Esophagus (tissue), 2 donors: ENCODE measurements around the gene SORL1. TPM values are rescaled to one million over a fixed set of nuclear protein-coding genes. Genes with fewer than 3 reads are reported as not detected.
"Not testable (repeated sequence)": the region's sequence is repeated elsewhere in the genome, so short reads cannot be mapped to it uniquely, and the experiment has no call there.

Experiments used
- H3K27ac ChIP-seq, 2 donors: one replicate each; pipeline ENCODE4 v1.5.1; 2013; ENCODE audit warnings: low read depth in 2 of 2, mild to moderate bottlenecking in 2 of 2, inconsistent platforms in 1 of 2, low read length in 1 of 2, moderate library complexity in 1 of 2
- H3K27me3 ChIP-seq, 2 donors: one replicate each; pipeline ENCODE4 v1.6.1; 2013; ENCODE audit warnings: low read length in 2 of 2, control low read depth in 1 of 2, mild to moderate bottlenecking in 1 of 2; ENCODE audit not compliant: insufficient read depth in 2 of 2, control insufficient read depth in 1 of 2
- H3K36me3 ChIP-seq, 2 donors: one replicate each; pipeline ENCODE4 v1.6.1; 2013; ENCODE audit warnings: low read length in 1 of 2; ENCODE audit not compliant: control insufficient read depth in 2 of 2, insufficient read depth in 2 of 2
- H3K4me1 ChIP-seq, 2 donors: one replicate each; pipeline ENCODE4 v1.6.1; 2013; ENCODE audit warnings: low read length in 1 of 2; ENCODE audit not compliant: control insufficient read depth in 2 of 2, insufficient read depth in 2 of 2
- H3K4me3 ChIP-seq, 2 donors: one replicate each; pipeline ENCODE4 v1.5.1; 2013; ENCODE audit warnings: low read length in 2 of 2, mild to moderate bottlenecking in 2 of 2, low read depth in 1 of 2, moderate library complexity in 1 of 2
- H3K9me3 ChIP-seq, 2 donors: one replicate each; pipeline ENCODE4 v1.6.1; 2013; ENCODE audit warnings: mild to moderate bottlenecking in 2 of 2, low read depth in 1 of 2, low read length in 1 of 2, moderate library complexity in 1 of 2; ENCODE audit not compliant: control insufficient read depth in 2 of 2, insufficient read depth in 1 of 2
- WGBS, 2 donors: extraction: QIAGEN DNeasy Blood & Tissue Kit; methylation state at CpG; one replicate each; pipeline ENCODE4 v1.1.7; 2013; 5-methylcytosine and 5-hydroxymethylcytosine counted together
- polyA plus RNA-seq, 2 donors: library from polyadenylated mRNA; stranded (reverse); fragments of 200-250 nt; gene quantifications; one replicate each; pipeline ENCODE4 v1.2.3, GENCODE V29; 2013
- donor health status: healthy with polysubstance abuse.
- donor health status: Bipolar disorder and iron deficiency.

SORL1 gene
- 1 to 10 TPM; 2.5 to 3.0 TPM for polyA plus RNA-seq

- H3K27me3 ChIP-seq: no peaks in the 10 kb centered on the region
- no peaks in the 10 kb centered on the region for H3K36me3 ChIP-seq
- peak within 1 kb of the TSS; percentile 86 to 91 for H3K4me3 ChIP-seq
- WGBS, 2 donors: 0 to 1% methylated on average over 76 to 89 of the region's 89 CpGs
- H3K4me1 ChIP-seq: peaks cover 0 to 6% of the 10 kb centered on the region in 2 donors
- H3K9me3 ChIP-seq: no peaks in the 10 kb centered on the region
- H3K27ac ChIP-seq: peak within 1 kb of the TSS; percentile 59 to 71
Measured at GRCh38 chr11:121451986-121452608, at the start of gene SORL1. Gene SORL1, plus strand, starts transcription at chr11:121452314. Its CDS starts 18 bp downstream, at chr11:121452332.

GRCh38 chr11:121405646-121406045 lies 46.5 kb upstream of the SORL1 start:
- H3K27me3 ChIP-seq: no peaks in the 10 kb centered on the region
- no peaks in the 10 kb centered on the region for H3K36me3 ChIP-seq
- H3K27ac ChIP-seq: no peak overlapping the region
- WGBS, 2 donors: 78 to 86% methylated on average over 1 of the region's 1 CpG
- H3K4me1 ChIP-seq: no peaks in the 10 kb centered on the region
- H3K9me3 ChIP-seq: no peaks in the 10 kb centered on the region
- no peak overlapping the region for H3K4me3 ChIP-seq

- H3K27ac ChIP-seq: no peak overlapping the region
- H3K4me3 ChIP-seq: no peak overlapping the region
- no peaks in the 10 kb centered on the region for H3K9me3 ChIP-seq
- no peaks in the 10 kb centered on the region for H3K27me3 ChIP-seq
- H3K4me1 ChIP-seq: no peaks in the 10 kb centered on the region
- WGBS, 2 donors: 87 to 88% methylated on average over 2 of the region's 2 CpGs
- no peaks in the 10 kb centered on the region for H3K36me3 ChIP-seq
Measured at GRCh38 chr11:121406291-121406690, 45.8 kb upstream of the SORL1 start.

- no peak overlapping the region for H3K27ac ChIP-seq
- H3K4me1 ChIP-seq: no peaks in the 10 kb centered on the region
- 63 to 78% methylated on average over 2 of the region's 2 CpGs for WGBS, 2 donors
- no peaks in the 10 kb centered on the region for H3K36me3 ChIP-seq
- H3K9me3 ChIP-seq: no peaks in the 10 kb centered on the region
- H3K27me3 ChIP-seq: no peaks in the 10 kb centered on the region
- H3K4me3 ChIP-seq: no peak overlapping the region
Measured at GRCh38 chr11:121408830-121409229, 43.3 kb upstream of the SORL1 start.

- not testable (repeated sequence) for H3K27ac ChIP-seq, H3K36me3 ChIP-seq, H3K4me1 ChIP-seq, H3K4me3 ChIP-seq, H3K9me3 ChIP-seq, H3K27me3 ChIP-seq
- 95 to 98% methylated on average over 2 of the region's 2 CpGs for WGBS, 2 donors
Measured at GRCh38 chr11:121410041-121410440, 42.1 kb upstream of the SORL1 start.

GRCh38 chr11:121411330-121411729 lies 40.8 kb upstream of the SORL1 start:
- H3K4me3 ChIP-seq, H3K4me1 ChIP-seq, H3K27ac ChIP-seq, H3K36me3 ChIP-seq, H3K9me3 ChIP-seq, H3K27me3 ChIP-seq: not testable (repeated sequence)

- Histone ChIP-seq H3K9me3 (no peaks in the 10 kb centered on the region), H3K4me1 (peaks cover 2 to 3% of the 10 kb centered on the region in 2 donors), H3K4me3 (no peak overlapping the region), H3K36me3 (no peaks in the 10 kb centered on the region), H3K27me3 (no peaks in the 10 kb centered on the region), H3K27ac (no peak overlapping the region)
- 91 to 95% methylated on average over 4 of the region's 4 CpGs for WGBS, 2 donors
Measured at GRCh38 chr11:121412000-121412587, 40.0 kb upstream of the SORL1 start.

- 79 to 81% methylated on average over 4 of the region's 4 CpGs for WGBS, 2 donors
- H3K27ac ChIP-seq: no peak overlapping the region
Measured at GRCh38 chr11:121412711-121413415, 39.3 kb upstream of the SORL1 start.

GRCh38 chr11:121414141-121414913 lies 37.8 kb upstream of the SORL1 start:
- 93 to 98% methylated on average over 2 of the region's 2 CpGs for WGBS, 2 donors
- Histone ChIP-seq H3K4me1 (peaks cover 4 to 8% of the 10 kb centered on the region in 2 donors), H3K27me3 (no peaks in the 10 kb centered on the region), H3K4me3 (no peak overlapping the region), H3K9me3 (no peaks in the 10 kb centered on the region), H3K27ac (no peak overlapping the region), H3K36me3 (no peaks in the 10 kb centered on the region)

More at GRCh38 chr11:121412711-121413415, 39.3 kb upstream of the SORL1 start:
- no peaks in the 10 kb centered on the region for H3K9me3 ChIP-seq
- no peaks in the 10 kb centered on the region for H3K27me3 ChIP-seq
- peaks cover 4 to 6% of the 10 kb centered on the region in 2 donors for H3K4me1 ChIP-seq
- no peaks in the 10 kb centered on the region for H3K36me3 ChIP-seq
- no peak overlapping the region for H3K4me3 ChIP-seq
